Measurements from ENCODE around the gene UGT1A9.
"Not testable (repeated sequence)": the region's sequence is repeated elsewhere in the genome, so short reads cannot be mapped to it uniquely, and the experiment has no call there.

The UGT1A9 gene

GRCh38 chr2:233711312-233712008 lies 39.8 kb downstream of the UGT1A9 start:
- peak; percentile 28 to 32 for DNase-seq (ENCODE audit: low read depth in 2 of 2)

DNA sequence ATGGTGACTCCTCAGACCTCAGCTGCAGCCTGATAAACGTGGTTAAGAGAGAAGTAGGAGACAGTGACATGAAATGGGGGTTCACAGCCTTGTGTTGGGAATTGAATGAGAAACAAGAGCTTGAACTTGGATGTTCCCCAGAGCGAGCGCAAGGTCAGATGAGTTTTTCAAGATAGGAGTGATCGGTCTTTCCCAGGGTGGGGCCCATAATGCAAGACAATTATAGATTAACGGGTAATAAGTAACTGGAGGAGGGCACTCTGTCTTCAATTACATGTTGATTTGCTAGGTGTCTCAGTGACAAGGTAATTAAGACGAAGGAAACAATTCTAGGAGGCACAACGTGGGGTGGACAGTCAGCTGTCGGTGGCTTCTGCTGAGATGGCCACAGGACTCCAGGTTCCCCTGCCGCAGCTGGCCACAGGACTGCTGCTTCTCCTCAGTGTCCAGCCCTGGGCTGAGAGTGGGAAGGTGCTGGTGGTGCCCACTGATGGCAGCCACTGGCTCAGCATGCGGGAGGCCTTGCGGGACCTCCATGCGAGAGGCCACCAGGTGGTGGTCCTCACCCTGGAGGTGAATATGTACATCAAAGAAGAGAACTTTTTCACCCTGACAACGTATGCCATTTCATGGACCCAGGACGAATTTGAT lies 41.0 kb downstream of the UGT1A9 start, which contains the start of gene UGT1A5:
TSS of gene UGT1A5 (plus strand) at position 297 of the 651 bp plus-strand sequence. CDS start at position 382, 85 bp downstream.
- no peak for DNase-seq (ENCODE audit: low read depth in 2 of 2)

DNA sequence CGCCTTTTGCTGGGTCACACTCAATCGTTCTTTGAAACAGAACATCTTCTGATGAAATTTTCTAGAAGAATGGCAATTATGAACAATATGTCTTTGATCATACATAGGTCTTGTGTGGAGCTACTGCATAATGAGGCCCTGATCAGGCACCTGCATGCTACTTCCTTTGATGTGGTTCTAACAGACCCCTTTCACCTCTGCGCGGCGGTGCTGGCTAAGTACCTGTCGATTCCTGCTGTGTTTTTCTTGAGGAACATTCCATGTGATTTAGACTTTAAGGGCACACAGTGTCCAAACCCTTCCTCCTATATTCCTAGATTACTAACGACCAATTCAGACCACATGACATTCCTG lies 41.5 kb downstream of the UGT1A9 start:
- DNase-seq (ENCODE audit: low read depth in 2 of 2), result no peak

- DNase-seq (ENCODE audit: low read depth in 2 of 2), result no peak
Observed at GRCh38 chr2:233714121-233714520, 42.4 kb downstream of the UGT1A9 start.

GRCh38 chr2:233718552-233718951 lies 46.9 kb downstream of the UGT1A9 start, which contains the start of gene UGT1A4:
UGT1A4 (plus strand) TSS chr2:233718736; CDS start chr2:233718821, 85 bp downstream.
- DNase-seq (ENCODE audit: low read depth in 2 of 2), result no peak

DNA sequence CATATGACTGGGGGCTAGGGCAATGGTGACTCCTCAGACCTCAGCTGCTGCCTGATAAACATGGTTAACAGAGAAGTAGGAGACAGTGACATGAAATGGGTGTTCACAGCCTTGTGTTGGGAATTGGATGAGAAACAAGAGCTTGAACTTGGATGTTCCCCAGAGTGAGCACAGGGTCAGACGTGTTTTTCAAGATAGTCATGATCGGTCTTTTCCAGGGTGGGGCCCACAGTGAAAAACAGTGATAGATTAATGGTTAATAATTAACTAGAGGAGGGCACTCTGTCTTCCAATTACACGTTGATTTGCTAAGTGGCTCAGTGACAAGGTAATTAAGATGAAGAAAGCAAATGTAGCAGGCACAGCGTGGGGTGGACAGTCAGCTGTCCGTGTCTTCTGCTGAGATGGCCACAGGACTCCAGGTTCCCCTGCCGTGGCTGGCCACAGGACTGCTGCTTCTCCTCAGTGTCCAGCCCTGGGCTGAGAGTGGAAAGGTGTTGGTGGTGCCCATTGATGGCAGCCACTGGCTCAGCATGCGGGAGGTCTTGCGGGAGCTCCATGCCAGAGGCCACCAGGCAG lies 57.1 kb downstream of the UGT1A9 start, which contains the start of gene UGT1A3:
TSS of gene UGT1A3 (plus strand) at position 320 of the 579 bp plus-strand sequence. CDS start at position 405, 85 bp downstream.
- no peak for DNase-seq (ENCODE audit: low read depth in 2 of 2)

DNA sequence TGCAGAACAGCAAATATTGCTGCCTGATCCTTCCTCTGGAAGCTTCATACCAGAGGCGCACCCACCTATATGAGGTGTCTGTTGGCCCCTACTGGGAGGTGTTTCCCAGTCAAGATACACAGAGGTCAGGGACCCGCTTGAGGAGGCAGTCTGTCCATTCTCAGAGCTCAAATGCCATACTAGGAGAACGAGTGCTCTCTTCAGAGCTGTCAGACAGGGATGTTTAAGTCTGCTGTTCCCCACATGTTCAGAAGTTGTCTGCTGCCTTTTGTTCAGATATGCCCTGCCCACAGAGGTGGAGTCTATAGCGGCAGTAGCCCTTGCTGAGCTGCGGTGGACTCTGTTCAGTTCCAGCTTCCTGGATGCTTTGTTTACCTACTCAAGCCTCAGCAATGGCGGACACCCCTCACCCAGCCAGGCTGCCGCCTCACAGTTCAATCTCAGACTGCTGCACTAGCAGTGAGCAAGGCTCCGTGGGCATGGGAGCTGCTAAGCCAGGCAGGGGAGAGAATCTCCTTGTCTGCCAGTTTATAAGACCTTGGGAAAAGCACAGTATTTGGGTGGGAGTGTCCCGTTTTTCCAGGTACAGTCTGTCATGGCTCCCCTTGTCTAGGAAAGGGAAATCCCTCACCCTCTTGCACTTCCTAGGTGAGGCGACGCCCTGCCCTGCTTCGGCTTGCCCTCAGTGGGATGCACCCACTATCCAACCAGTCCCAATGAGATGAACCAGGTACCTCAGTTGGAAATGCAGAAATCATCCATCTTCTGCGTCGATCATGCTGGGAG lies 65.4 kb downstream of the UGT1A9 start:
- DNase-seq (ENCODE audit: low read depth in 2 of 2), result not testable (repeated sequence)

- DNase-seq (ENCODE audit: low read depth in 2 of 2), result no peak
Observed at GRCh38 chr2:233740870-233741269, 69.2 kb downstream of the UGT1A9 start.

- no peak for DNase-seq (ENCODE audit: low read depth in 2 of 2)
Observed at GRCh38 chr2:233743464-233744259, 72.0 kb downstream of the UGT1A9 start.

GRCh38 chr2:233745073-233745755 lies 73.5 kb downstream of the UGT1A9 start:
- DNase-seq (ENCODE audit: low read depth in 2 of 2), result no peak

- DNase-seq (ENCODE audit: low read depth in 2 of 2), result not testable (repeated sequence)
Observed at GRCh38 chr2:233745838-233746237, 74.1 kb downstream of the UGT1A9 start.

- DNase-seq (ENCODE audit: low read depth in 2 of 2), result no peak
Observed at GRCh38 chr2:233746475-233747282, 75.0 kb downstream of the UGT1A9 start.

GRCh38 chr2:233747283-233747544 lies 75.5 kb downstream of the UGT1A9 start:
- DNase-seq (ENCODE audit: low read depth in 2 of 2), result no peak

GRCh38 chr2:233750689-233751088 lies 79.0 kb downstream of the UGT1A9 start:
- DNase-seq (ENCODE audit: low read depth in 2 of 2), result not testable (repeated sequence)

GRCh38 chr2:233751212-233752009 lies 79.7 kb downstream of the UGT1A9 start:
- DNase-seq (ENCODE audit: low read depth in 2 of 2), result not testable (repeated sequence)

DNA sequence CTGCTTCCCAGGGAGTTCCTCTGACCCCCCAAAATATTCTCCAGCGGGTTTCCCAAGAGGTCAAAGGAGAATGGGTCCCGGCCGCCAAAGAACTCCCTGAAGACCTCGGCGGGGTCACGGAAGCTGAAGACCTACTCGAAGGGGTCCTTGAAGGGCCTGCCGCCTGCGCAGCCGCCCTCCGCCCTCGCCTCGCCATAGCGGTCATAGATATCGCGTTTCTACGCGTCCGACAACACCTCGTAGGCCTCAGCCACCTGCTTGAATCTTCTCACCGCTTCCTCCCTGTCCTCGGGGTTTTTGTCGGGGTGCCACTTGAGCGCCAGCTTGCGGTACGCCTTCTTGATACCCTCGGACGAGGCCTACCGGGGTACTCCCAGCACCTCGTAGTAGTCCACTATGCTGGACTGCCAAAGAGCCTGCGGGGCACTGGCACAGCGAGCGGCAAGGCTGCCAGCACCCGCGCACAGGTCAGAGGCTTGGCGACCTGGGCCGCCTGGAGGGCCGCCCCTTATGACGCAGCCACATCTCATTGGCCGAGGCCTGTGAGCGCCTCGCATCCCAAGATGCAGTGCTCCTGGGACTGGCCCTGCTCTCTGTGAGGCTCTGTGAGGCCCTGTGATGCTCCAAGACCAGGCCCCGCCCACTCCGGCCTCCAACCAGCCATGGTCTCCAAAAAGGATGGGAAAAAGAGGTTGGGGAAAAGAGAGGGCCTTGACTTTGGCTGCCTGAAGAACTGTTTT lies 83.3 kb downstream of the UGT1A9 start:
- no peak for DNase-seq (ENCODE audit: low read depth in 2 of 2)

- DNase-seq (ENCODE audit: low read depth in 2 of 2), result no peak
Observed at GRCh38 chr2:233756429-233757081, 84.9 kb downstream of the UGT1A9 start.

- DNase-seq (ENCODE audit: low read depth in 2 of 2), result no peak
Observed at GRCh38 chr2:233758141-233758540, 86.4 kb downstream of the UGT1A9 start.

Measured in stimulated activated CD8-positive, alpha-beta memory T cell treated with anti-CD3 and anti-CD28 coated beads, Interleukin-15, amount 100 ng/mL, for 48 hours (primary cell).